A549 treated with AZD2906 at 1 μM for 4 hours (cell line): ENCODE measurements around the gene PPP3CA. TPM values are rescaled to one million over a fixed set of nuclear protein-coding genes. Genes with fewer than 3 reads are reported as not detected.

Experiments used
- total RNA-seq: library from RNA; stranded (reverse); fragments of 200-300 nt; extraction: Qiagen RNA extraction; gene quantifications from 5 replicates; pipeline ENCODE4 v1.2.3, GENCODE V29; 2022

PPP3CA gene
- total RNA-seq, result 23.9 to 34.4 TPM (median 27.4 TPM) in 5 replicates

DNA sequence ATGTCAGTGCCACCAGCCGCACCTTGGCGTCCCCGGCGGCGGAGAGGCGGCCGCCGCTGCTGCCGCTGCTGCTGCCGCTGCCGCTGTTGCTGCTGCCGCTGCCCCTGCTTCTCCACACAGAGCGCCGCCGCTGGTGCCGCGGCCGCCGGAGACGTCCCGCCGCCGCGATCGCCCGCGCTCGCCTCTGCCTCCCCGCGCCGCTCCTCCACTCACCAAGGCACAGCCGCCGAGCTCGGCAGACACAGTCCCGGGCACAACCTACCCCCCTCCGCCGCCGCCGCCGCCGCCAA, at the start of gene PPP3CA:
Gene PPP3CA, minus strand, starts transcription at position 260 of the 290 bp plus-strand sequence.

